Ascending aorta (tissue), 2 donors: ENCODE measurements around the gene LTBP1. TPM values are rescaled to one million over a fixed set of nuclear protein-coding genes. Genes with fewer than 3 reads are reported as not detected.

ENCODE experiments used
- DNase-seq, 2 donors: peaks; one replicate each; pipeline ENCODE4 v3.0.0-alpha.2; 2019; ENCODE audit warnings: low spot score in 2 of 2
- H3K27ac ChIP-seq, 2 donors: fragments of 200-600 bp; sonication (generic); one replicate each; pipeline ENCODE4 v1.5.1; 2016 to 2017; ENCODE audit warnings: mild to moderate bottlenecking in 1 of 2
- H3K27me3 ChIP-seq: fragments of 200-600 bp; sonication (generic); one replicate; pipeline ENCODE4 v1.5.1; 2017
- H3K36me3 ChIP-seq, 2 donors: fragments of 200-600 bp; sonication (generic); one replicate each; pipeline ENCODE4 v1.5.1; 2016
- H3K4me1 ChIP-seq, 2 donors: fragments of 200-600 bp; sonication (generic); one replicate each; pipeline ENCODE4 v1.5.1; 2016 to 2017; ENCODE audit warnings: mild to moderate bottlenecking in 1 of 2
- H3K4me3 ChIP-seq, 2 donors: fragments of 200-600 bp; sonication (generic); one replicate each; pipeline ENCODE4 v1.5.1; 2016 to 2017; ENCODE audit warnings: mild to moderate bottlenecking in 1 of 2
- H3K9me3 ChIP-seq, 2 donors: fragments of 200-600 bp; sonication (generic); one replicate each; pipeline ENCODE4 v1.5.1; 2016
- CTCF ChIP-seq, 3 experiments: fragments of 200-600 bp in 2 of 3; fragments of 450-650 bp in 1 of 3; sonication (generic) in 2 of 3; IDR thresholded peaks; one replicate each; pipeline ENCODE4 v1.5.1; 2016 to 2019; ENCODE audit warnings: antibody characterized with exemption in 3 of 3, mild to moderate bottlenecking in 1 of 3, moderate library complexity in 1 of 3
- intact Hi-C: fragments of 100-400 bp; cut with DNase I; formaldehyde crosslinking; loops from one replicate; pipeline ENCODE4 v1.15.1; 2023
- total RNA-seq: library from RNA; depleted of rRNA; stranded (reverse); fragments of >200 nt; gene quantifications from one replicate; pipeline ENCODE4 v1.1.0, GENCODE V29; 2016

Gene LTBP1
- total RNA-seq, 1 donor from 2014 or later: 295 TPM

GRCh38 chr2:33032245-33032644 lies 85.5 kb downstream of the LTBP1 start:
- peaks cover 0 to 12% of the 10 kb centered on the region in 2 donors for H3K4me1 ChIP-seq
- no peak for TF ChIP-seq CTCF (IDR thresholded peaks at IDR 0.05)
- H3K4me3 ChIP-seq: no peak overlapping the region
- H3K36me3 ChIP-seq: no peaks in the 10 kb centered on the region
- no peak overlapping the region for H3K27ac ChIP-seq
- intact Hi-C loops: loop anchor here (2.0 kb wide), 1 partner anchor 85 kb away; the partner anchor contains the start of gene LTBP1
- H3K27me3 ChIP-seq: no peaks in the 10 kb centered on the region
- DNase-seq: no peak
- no peaks in the 10 kb centered on the region for H3K9me3 ChIP-seq

- peak; percentile 66 to 76 (median 72) for TF ChIP-seq CTCF (IDR thresholded peaks at IDR 0.05)
- Histone ChIP-seq H3K27ac (peak overlapping the region in 1 of 2 donors; percentile 29), H3K9me3 (no peaks in the 10 kb centered on the region), H3K4me3 (peak overlapping the region; percentile 27 to 67), H3K27me3 (no peaks in the 10 kb centered on the region), H3K4me1 (peaks cover 0 to 12% of the 10 kb centered on the region in 2 donors), H3K36me3 (no peaks in the 10 kb centered on the region)
- intact Hi-C loops: loop anchor here (1.0 to 2.0 kb wide), 6 partner anchors 87 to 549 kb away; partner anchors contain the start of gene LTBP1
- no peak for DNase-seq
These were observed 86.9 kb downstream of the LTBP1 start for GRCh38 chr2:33033606-33034081.

- peak in 1 of 2 donors; percentile 77 for DNase-seq
- Histone ChIP-seq H3K4me1 (peaks cover 0 to 12% of the 10 kb centered on the region in 2 donors), H3K27ac (peak overlapping the region; percentile 39 to 69), H3K27me3 (no peaks in the 10 kb centered on the region), H3K4me3 (peak overlapping the region; percentile 2 to 67), H3K9me3 (no peaks in the 10 kb centered on the region), H3K36me3 (no peaks in the 10 kb centered on the region)
- peak; percentile 63 to 66 (median 66) for TF ChIP-seq CTCF (IDR thresholded peaks at IDR 0.05)
- intact Hi-C loops: loop anchor here (1.0 to 2.0 kb wide), 4 partner anchors 236 to 548 kb away; no protein-coding TSS in a partner anchor
These were observed 88.0 kb downstream of the LTBP1 start for GRCh38 chr2:33034784-33035183.

GRCh38 chr2:33038230-33038629 lies 91.5 kb downstream of the LTBP1 start:
- H3K4me1 ChIP-seq: peaks cover 0 to 12% of the 10 kb centered on the region in 2 donors
- H3K9me3 ChIP-seq: no peaks in the 10 kb centered on the region
- no peaks in the 10 kb centered on the region for H3K36me3 ChIP-seq
- intact Hi-C loops: no loop called here
- TF ChIP-seq CTCF (IDR thresholded peaks at IDR 0.05): no peak
- no peak overlapping the region for H3K4me3 ChIP-seq
- no peak overlapping the region for H3K27ac ChIP-seq
- no peak for DNase-seq
- no peaks in the 10 kb centered on the region for H3K27me3 ChIP-seq

DNA sequence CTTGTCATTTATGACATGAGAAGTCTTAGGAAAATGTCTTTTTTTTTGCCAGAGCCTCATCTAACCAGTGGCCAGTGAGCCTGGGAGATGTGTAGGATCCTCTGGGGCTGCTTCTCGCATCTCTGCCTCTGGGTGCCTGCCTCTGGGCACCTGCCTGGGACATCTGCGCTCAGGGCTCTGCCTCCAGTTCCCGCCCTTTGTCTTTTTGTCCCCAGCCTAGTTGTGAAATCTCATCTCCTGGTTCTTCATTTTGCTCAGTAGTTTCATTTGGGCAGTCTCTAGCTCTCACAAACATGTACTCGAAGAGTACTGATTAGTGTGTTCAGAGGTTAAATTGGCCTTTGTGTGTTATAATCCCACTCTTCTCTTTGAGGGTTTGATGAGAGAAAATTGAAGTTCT lies 92.0 kb downstream of the LTBP1 start:
- no peak overlapping the region for H3K27ac ChIP-seq

More for the DNA sequence above, 92.0 kb downstream of the LTBP1 start:
- Histone ChIP-seq H3K36me3 (no peaks in the 10 kb centered on the region), H3K27me3 (no peaks in the 10 kb centered on the region), H3K4me1 (peaks cover 0 to 12% of the 10 kb centered on the region in 2 donors), H3K9me3 (no peaks in the 10 kb centered on the region), H3K4me3 (no peak overlapping the region)
- intact Hi-C loops: no loop called here
- no peak for TF ChIP-seq CTCF (IDR thresholded peaks at IDR 0.05)
- no peak for DNase-seq
